GM20000 (cell line): ENCODE results near the gene UFC1.
A peak's percentile ranks its signal among the peaks of the same experiment; 100 is the strongest.

Source experiments
- DNase-seq: peaks from one replicate; pipeline ENCODE4 v3.0.0; 2012; ENCODE audit warnings: low spot score
- CTCF ChIP-seq: IDR thresholded peaks from 2 replicates; pipeline ENCODE4 v1.5.1; 2012; ENCODE audit warnings: mild to moderate bottlenecking, control low read depth; ENCODE audit errors: extremely low read depth, missing control alignments

UFC1 gene

GRCh38 chr1:161117759-161118581, 35.8 kb upstream of the UFC1 start, which contains the start of the genes NIT1 and PFDN2:
NIT1 (plus strand) TSS chr1:161118105; CDS start chr1:161118177, 72 bp downstream.
PFDN2 (minus strand) TSS chr1:161118037; CDS start chr1:161118026, 11 bp downstream.
- peak; percentile 91 for DNase-seq
- TF ChIP-seq CTCF, result no peak

GRCh38 chr1:161119092-161119903, 34.5 kb upstream of the UFC1 start:
- DNase-seq, result peak; percentile 78
- TF ChIP-seq CTCF, result no peak

- no peak for TF ChIP-seq CTCF
- no peak for DNase-seq
Observed at GRCh38 chr1:161121042-161121650, 32.6 kb upstream of the UFC1 start.

- TF ChIP-seq CTCF, result no peak
- DNase-seq, result no peak
Observed at GRCh38 chr1:161121834-161122233, 31.9 kb upstream of the UFC1 start.

- TF ChIP-seq CTCF, result no peak
- DNase-seq, result no peak
Observed at GRCh38 chr1:161122967-161123366, 30.8 kb upstream of the UFC1 start.

GRCh38 chr1:161127649-161128048, 26.1 kb upstream of the UFC1 start:
- no peak for DNase-seq
- TF ChIP-seq CTCF, result no peak
